HCT116 (cell line): ENCODE data around the gene MIB2. TPM values are rescaled to one million over a fixed set of nuclear protein-coding genes. Genes with fewer than 3 reads are reported as not detected.

Experiments
- ATAC-seq: fragments of 200-7000 bp; cut with Tn5 transposase; 2 replicates; pipeline ENCODE4 v1.9.1; 2020; ENCODE audit warnings: mild to moderate bottlenecking, moderate library complexity
- BruUV-seq: library from RNA; stranded (reverse); fragments of 400-500 nt; replicated peaks from 2 replicates; lab custom pipeline; 2021; lab: Mats Ljungman, UMichigan
- CTCF ChIA-PET: fragments of 300-600 bp; sonication (Branson Sonifier 250); formaldehyde crosslinking; loops from one replicate; lab custom pipeline; 2021; ENCODE audit warnings: antibody characterized with exemption; lab: Charles Lee
- POLR2A ChIA-PET: fragments of 300-600, 350-600 bp; sonication (Branson Sonifier 250); formaldehyde crosslinking; loops from one replicate; lab custom pipeline; 2021; ENCODE audit warnings: antibody characterized with exemption; lab: Charles Lee
- RAD21 ChIA-PET, 2 experiments: fragments of 300-600 bp; sonication (Branson Sonifier 250); formaldehyde crosslinking; loops; one replicate each; lab custom pipeline; 2023; ENCODE audit warnings: low total read pairs in 2 of 2; ENCODE audit not compliant: uncharacterized antibody in 2 of 2, unreplicated experiment in 2 of 2, low non-redundant PET in 1 of 2; lab: Charles Lee
- DNase-seq: peaks from one replicate; pipeline ENCODE4 v3.0.0-alpha.2; 2010; ENCODE audit warnings: low read depth, low spot score
- H2AFZ ChIP-seq: fragments of 200-600 bp; shearing (Covaris generic), sonication (generic); 2 replicates; pipeline ENCODE4 v1.6.1; 2017; ENCODE audit warnings: low read depth, mixed run types, mixed read lengths, antibody characterized with exemption, low read length; ENCODE audit not compliant: poor library complexity, severe bottlenecking
- H3K27ac ChIP-seq: 2 replicates; pipeline ENCODE4 v1.5.1; 2012; ENCODE audit warnings: low read depth, low read length
- H3K27me3 ChIP-seq: fragments of 200-600 bp; sonication (generic); 2 replicates; pipeline ENCODE4 v1.6.1; 2016; ENCODE audit warnings: mixed run types, low read length, mixed read lengths; ENCODE audit not compliant: insufficient read depth
- H3K36me3 ChIP-seq, 2 experiments: fragments of 200-500 bp in 1 of 2; fragments of 200-600 bp in 1 of 2; sonication (Bioruptor generic) in 1 of 2; sonication (generic) in 1 of 2; 2 replicates each; pipeline versions ENCODE4 v1.5.1 to v1.6.1; 2014 to 2016; ENCODE audit warnings: low read length in 2 of 2, inconsistent platforms in 1 of 2, mixed read lengths in 1 of 2, mixed run types in 1 of 2; ENCODE audit not compliant: insufficient read depth in 2 of 2, control insufficient read depth in 1 of 2
- H3K4me1 ChIP-seq, 2 experiments: fragments of 200-600 bp in 1 of 2; sonication (generic) in 1 of 2; 2 replicates each; pipeline versions ENCODE4 v1.5.1 to v1.6.1; 2012 to 2017; ENCODE audit warnings: low read length in 2 of 2, inconsistent platforms in 1 of 2, mild to moderate bottlenecking in 1 of 2, mixed read lengths in 1 of 2, mixed run types in 1 of 2, moderate library complexity in 1 of 2; ENCODE audit not compliant: insufficient read depth in 2 of 2, control insufficient read depth in 1 of 2
- H3K4me2 ChIP-seq: fragments of 200-600 bp; sonication (generic); 2 replicates; pipeline ENCODE4 v1.6.1; 2017; ENCODE audit warnings: mixed run types, low read length, mixed read lengths
- H3K4me3 ChIP-seq, 2 experiments: fragments of 200-600 bp in 1 of 2; sonication (generic) in 1 of 2; replicated peaks in 1 of 2; 2 replicates each; pipeline ENCODE4 v1.5.1; 2011 to 2016; ENCODE audit warnings: low read length in 2 of 2, control low read depth in 1 of 2, low read depth in 1 of 2, mild to moderate bottlenecking in 1 of 2, mixed read lengths in 1 of 2, mixed run types in 1 of 2
- H3K79me2 ChIP-seq: fragments of 200-600 bp; sonication (generic); 2 replicates; pipeline ENCODE4 v1.6.1; 2017; ENCODE audit warnings: mild to moderate bottlenecking, mixed run types, low read length, moderate library complexity, mixed read lengths; ENCODE audit not compliant: insufficient read depth
- H3K9ac ChIP-seq: fragments of 200-600 bp; sonication (generic); 2 replicates; pipeline ENCODE4 v1.6.1; 2016; ENCODE audit warnings: low read length, mixed read lengths
- H3K9me2 ChIP-seq: fragments of 200-600 bp; sonication (generic), shearing (Covaris generic); 2 replicates; pipeline ENCODE4 v1.6.1; 2017; ENCODE audit warnings: mixed run types, mild to moderate bottlenecking, moderate library complexity; ENCODE audit not compliant: insufficient read depth
- H3K9me3 ChIP-seq, 2 experiments: fragments of 200-500 bp in 1 of 2; fragments of 200-600 bp in 1 of 2; sonication (Bioruptor generic) in 1 of 2; sonication (generic) in 1 of 2; 2 replicates each; pipeline ENCODE4 v1.6.1; 2014 to 2017; ENCODE audit warnings: low read length in 2 of 2, mixed read lengths in 2 of 2, inconsistent platforms in 1 of 2, low read depth in 1 of 2, mild to moderate bottlenecking in 1 of 2, mixed run types in 1 of 2, moderate library complexity in 1 of 2; ENCODE audit not compliant: control insufficient read depth in 1 of 2, insufficient read depth in 1 of 2
- H4K20me1 ChIP-seq: fragments of 200-600 bp; sonication (generic), shearing (Covaris generic); 2 replicates; pipeline ENCODE4 v1.6.1; 2017; ENCODE audit warnings: mixed run types, mild to moderate bottlenecking, moderate library complexity; ENCODE audit not compliant: insufficient read depth
- ATF3 ChIP-seq: IDR thresholded peaks from 2 replicates; pipeline ENCODE4 v1.6.1; 2012
- CTCF ChIP-seq, 3 experiments: fragments of 200-600 bp in 1 of 3; sonication (generic) in 1 of 3; IDR thresholded peaks in 2 of 3; conservative IDR thresholded peaks in 1 of 3; 2 replicates each; pipeline ENCODE4 v1.5.1; 2012 to 2017; ENCODE audit warnings: low read depth in 2 of 3, low read length in 2 of 3, antibody characterized with exemption in 1 of 3, borderline replicate concordance in 1 of 3, control low read depth in 1 of 3, mild to moderate bottlenecking in 1 of 3, mixed read lengths in 1 of 3, mixed run types in 1 of 3, moderate library complexity in 1 of 3; ENCODE audit not compliant: insufficient read depth in 1 of 3
- EGR1 ChIP-seq: IDR thresholded peaks from 2 replicates; pipeline ENCODE4 v1.6.1; 2012; ENCODE audit warnings: low read depth
- FOSL1 ChIP-seq: IDR thresholded peaks from 2 replicates; pipeline ENCODE4 v1.6.1; 2012; ENCODE audit warnings: low read depth
- TCF7L2 ChIP-seq: IDR thresholded peaks from 2 replicates; pipeline ENCODE4 v1.7.0; 2011; ENCODE audit warnings: borderline replicate concordance, inconsistent platforms; ENCODE audit not compliant: insufficient read depth, insufficient read length; ENCODE audit errors: extremely low read depth
- YY1 ChIP-seq: IDR thresholded peaks from 2 replicates; pipeline ENCODE4 v1.6.1; 2011; ENCODE audit warnings: low read length, low read depth, moderate library complexity, mild to moderate bottlenecking; ENCODE audit not compliant: insufficient replicate concordance; ENCODE audit errors: extremely low read depth
- ZBTB33 ChIP-seq: IDR thresholded peaks from 2 replicates; pipeline ENCODE4 v1.6.1; 2011; ENCODE audit warnings: mild to moderate bottlenecking, low read length, moderate library complexity; ENCODE audit not compliant: insufficient replicate concordance; ENCODE audit errors: extremely low read depth
- intact Hi-C: fragments of 100-400 bp; cut with micrococcal nuclease; formaldehyde crosslinking; loops from 2 replicates; pipeline ENCODE4 v1.10.0; 2022
- total RNA-seq: library from RNA; stranded (reverse); gene quantifications from one replicate; pipeline ENCODE4 v1.2.1, GENCODE V29; 2021; ENCODE audit not compliant: unreplicated experiment

MIB2 gene
- total RNA-seq, 1 experiment from 2014 or later: 194 TPM

GRCh38 chr1:1664941-1665814, 49.9 kb downstream of the MIB2 start:
- intact Hi-C loops: no loop called here
- Histone ChIP-seq H3K4me2 (no peak overlapping the region), H3K4me1 (no peaks in the 10 kb centered on the region), H4K20me1 (no peaks in the 10 kb centered on the region), H3K27me3 (no peaks in the 10 kb centered on the region), H3K4me3 (no peak overlapping the region), H2AFZ (no peak overlapping the region), H3K27ac (no peak overlapping the region), H3K9me3 (no peaks in the 10 kb centered on the region), H3K9me2 (no peaks in the 10 kb centered on the region), H3K9ac (no peak overlapping the region), H3K79me2 (no peaks in the 10 kb centered on the region), H3K36me3 (peaks cover 0 to 7% of the 10 kb centered on the region in 2 experiments; a peak in 3 of 4 replicates)
- DNase-seq: no peak
- BruUV-seq: no TSS peak
- no peak for TF ChIP-seq CTCF (IDR thresholded peaks at IDR 0.05 in 2 of 3, conservative IDR thresholded peaks at IDR 0.05 in 1 of 3; ENCODE audit: borderline replicate concordance in 1 of 3, insufficient read depth in 1 of 3, low read depth in 2 of 3, low read length in 2 of 3)
- no peak for TF ChIP-seq YY1
- TF ChIP-seq TCF7L2: no peak
- TF ChIP-seq ATF3: no peak
- no peak for TF ChIP-seq FOSL1
- TF ChIP-seq ZBTB33: no peak
- TF ChIP-seq EGR1: no peak
- CTCF ChIA-PET: interaction anchor here (1.0 kb wide), 1 partner anchor 37 kb away, joined by 3 read pairs; no protein-coding TSS in a partner anchor
- ATAC-seq: no peak
- POLR2A ChIA-PET: no interaction called here
- RAD21 ChIA-PET: no interaction called here
